Measurements from ENCODE around the gene RAPGEF6.
"Not testable (repeated sequence)": the region's sequence is repeated elsewhere in the genome, so short reads cannot be mapped to it uniquely, and the experiment has no call there.

RAPGEF6 gene

DNA sequence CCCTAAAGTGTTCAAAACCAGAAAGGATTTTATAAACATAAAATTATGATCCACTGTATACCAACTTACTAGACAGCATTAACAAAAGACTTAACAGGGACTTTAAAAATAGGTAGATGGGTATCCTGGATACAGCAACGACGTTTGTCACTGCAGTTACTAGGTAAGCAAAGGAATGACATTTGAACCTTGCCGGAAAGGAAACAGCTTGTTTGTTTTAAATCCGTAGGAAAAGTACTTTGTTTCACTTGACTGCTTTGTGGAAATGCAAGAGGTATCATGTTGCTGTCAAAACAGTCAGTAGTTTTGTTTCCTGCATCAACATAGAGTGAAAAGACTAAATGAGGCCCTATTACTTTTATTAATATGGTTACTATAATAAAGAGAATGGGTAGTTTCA is 248.2 kb downstream of the RAPGEF6 start:
- TF ChIP-seq, protein P1, sequence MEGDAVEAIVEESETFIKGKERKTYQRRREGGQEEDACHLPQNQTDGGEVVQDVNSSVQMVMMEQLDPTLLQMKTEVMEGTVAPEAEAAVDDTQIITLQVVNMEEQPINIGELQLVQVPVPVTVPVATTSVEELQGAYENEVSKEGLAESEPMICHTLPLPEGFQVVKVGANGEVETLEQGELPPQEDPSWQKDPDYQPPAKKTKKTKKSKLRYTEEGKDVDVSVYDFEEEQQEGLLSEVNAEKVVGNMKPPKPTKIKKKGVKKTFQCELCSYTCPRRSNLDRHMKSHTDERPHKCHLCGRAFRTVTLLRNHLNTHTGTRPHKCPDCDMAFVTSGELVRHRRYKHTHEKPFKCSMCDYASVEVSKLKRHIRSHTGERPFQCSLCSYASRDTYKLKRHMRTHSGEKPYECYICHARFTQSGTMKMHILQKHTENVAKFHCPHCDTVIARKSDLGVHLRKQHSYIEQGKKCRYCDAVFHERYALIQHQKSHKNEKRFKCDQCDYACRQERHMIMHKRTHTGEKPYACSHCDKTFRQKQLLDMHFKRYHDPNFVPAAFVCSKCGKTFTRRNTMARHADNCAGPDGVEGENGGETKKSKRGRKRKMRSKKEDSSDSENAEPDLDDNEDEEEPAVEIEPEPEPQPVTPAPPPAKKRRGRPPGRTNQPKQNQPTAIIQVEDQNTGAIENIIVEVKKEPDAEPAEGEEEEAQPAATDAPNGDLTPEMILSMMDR (IDR thresholded peaks at IDR 0.05; ENCODE audit: extremely low read depth, missing control alignments) = no peak
- DNase-seq (ENCODE audit: low spot score) = no peak

GRCh38 chr5:131386124-131386523 is 248.9 kb downstream of the RAPGEF6 start:
- TF ChIP-seq, protein P1 (IDR thresholded peaks at IDR 0.05; ENCODE audit: extremely low read depth, missing control alignments) = no peak
- DNase-seq (ENCODE audit: low spot score) = no peak

DNA sequence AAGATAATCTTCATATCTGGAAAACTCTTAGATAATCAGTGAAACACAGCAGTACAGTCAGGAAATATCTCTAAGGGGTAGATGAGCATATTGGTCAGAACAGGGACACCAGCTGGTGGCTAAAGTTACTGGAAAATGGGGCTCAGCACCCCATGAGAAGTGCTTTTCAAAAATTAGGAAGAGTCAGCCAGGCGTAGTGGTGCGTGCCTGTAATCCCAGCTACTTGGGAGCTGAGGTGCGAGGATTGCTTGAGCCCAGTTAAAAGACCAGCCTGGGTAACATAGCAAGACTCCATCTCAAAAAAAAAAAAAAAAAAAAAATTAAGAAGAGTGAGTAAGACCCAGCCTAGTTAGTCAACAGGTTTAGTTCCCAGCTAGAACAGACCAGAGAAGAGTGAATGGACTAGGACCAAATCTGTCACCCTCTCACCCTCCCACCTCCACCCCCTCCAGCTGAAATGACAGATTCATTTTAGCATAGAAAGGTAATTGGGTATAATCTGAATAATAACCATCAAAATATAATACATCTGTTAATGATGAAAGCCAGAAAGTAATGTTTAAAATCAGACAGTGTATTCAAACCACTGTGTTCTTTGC is 250.3 kb downstream of the RAPGEF6 start:
- no peak for DNase-seq (ENCODE audit: low spot score)
- TF ChIP-seq, protein P1 (IDR thresholded peaks at IDR 0.05; ENCODE audit: extremely low read depth, missing control alignments) = no peak

- TF ChIP-seq, protein P1 (IDR thresholded peaks at IDR 0.05; ENCODE audit: extremely low read depth, missing control alignments) = no peak
- DNase-seq (ENCODE audit: low spot score) = no peak
These were observed 250.9 kb downstream of the RAPGEF6 start for GRCh38 chr5:131384173-131384572.

GRCh38 chr5:131382407-131383395 is 252.3 kb downstream of the RAPGEF6 start:
- DNase-seq (ENCODE audit: low spot score) = peak; percentile 52

GRCh38 chr5:131381777-131382176 is 253.3 kb downstream of the RAPGEF6 start:
- DNase-seq (ENCODE audit: low spot score) = no peak
- TF ChIP-seq, protein P1 (IDR thresholded peaks at IDR 0.05; ENCODE audit: extremely low read depth, missing control alignments) = no peak

More at GRCh38 chr5:131382407-131383395, 252.3 kb downstream of the RAPGEF6 start:
- TF ChIP-seq, protein P1 (IDR thresholded peaks at IDR 0.05; ENCODE audit: extremely low read depth, missing control alignments) = peak; percentile 62

DNA sequence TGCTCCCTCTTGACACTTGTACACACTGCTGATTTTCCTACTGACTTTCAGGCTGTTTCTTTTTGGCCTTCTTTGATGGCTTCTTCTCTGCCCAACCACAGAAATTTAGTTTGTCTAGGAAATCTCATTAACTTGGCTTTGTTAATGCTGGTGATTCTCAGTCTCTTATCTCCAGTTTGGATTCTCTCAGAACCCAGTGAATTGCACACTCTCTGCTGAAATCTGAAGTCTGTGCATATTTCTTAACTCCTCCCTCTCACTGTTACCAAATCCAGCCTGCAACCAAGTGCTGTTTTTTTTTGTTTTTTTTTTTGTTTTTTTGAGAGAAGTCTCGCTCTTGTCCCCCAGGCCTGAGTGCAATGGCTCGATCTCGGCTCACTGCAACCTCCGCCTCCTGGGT is 254.0 kb downstream of the RAPGEF6 start:
- TF ChIP-seq, protein P1 (IDR thresholded peaks at IDR 0.05; ENCODE audit: extremely low read depth, missing control alignments) = no peak
- no peak for DNase-seq (ENCODE audit: low spot score)

GRCh38 chr5:131380238-131380637 is 254.8 kb downstream of the RAPGEF6 start:
- DNase-seq (ENCODE audit: low spot score) = not testable (repeated sequence)

Data from GM20000 (cell line).